T-helper 9 cell (primary cell): ENCODE results near the gene SLC12A4.

Source experiments
- DNase-seq: peaks from one replicate; pipeline ENCODE4 v3.0.0-alpha.2; 2020

Gene SLC12A4

DNA sequence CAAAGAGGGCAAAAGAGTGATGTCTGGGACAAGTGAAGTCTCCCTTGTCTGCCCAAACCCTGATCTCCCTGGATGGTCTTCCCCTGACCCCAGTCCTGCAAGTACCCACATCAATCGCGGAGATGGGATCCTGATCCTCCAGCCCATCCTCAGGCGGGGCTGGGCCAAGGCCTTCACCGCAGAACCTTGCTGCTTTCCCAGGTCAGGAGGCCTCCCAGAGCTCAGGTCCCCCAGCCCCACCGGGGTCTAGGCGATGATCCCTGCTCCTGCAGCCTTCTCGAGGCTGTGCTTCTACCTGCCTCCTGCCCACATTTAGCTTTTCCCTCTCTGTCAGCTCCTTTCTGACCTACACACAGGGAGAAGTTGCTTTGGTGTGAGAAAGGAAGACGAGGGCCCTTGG is 6.3 kb downstream of the SLC12A4 start:
- DNase-seq, result no peak

DNA sequence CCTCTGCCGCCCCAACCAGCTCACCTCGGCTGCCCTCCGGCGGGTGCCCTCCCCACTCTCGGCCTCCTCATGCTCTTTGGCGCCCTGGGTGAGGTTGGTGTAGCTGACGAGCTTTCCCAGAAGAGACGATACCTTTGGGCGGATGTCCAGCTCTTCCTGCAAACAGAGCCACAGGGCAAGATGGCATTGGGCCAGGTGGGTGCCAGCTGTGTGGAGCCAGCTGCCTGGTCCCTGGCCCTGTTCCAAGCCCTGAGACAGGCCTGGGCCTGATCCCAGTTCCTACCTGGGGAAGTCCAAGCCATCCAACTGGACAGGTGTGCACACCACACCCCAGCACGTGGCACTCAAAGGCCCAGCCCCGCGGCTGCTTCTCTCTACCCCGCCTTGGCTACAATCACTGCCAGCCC is 6.9 kb downstream of the SLC12A4 start:
- DNase-seq, result no peak

DNA sequence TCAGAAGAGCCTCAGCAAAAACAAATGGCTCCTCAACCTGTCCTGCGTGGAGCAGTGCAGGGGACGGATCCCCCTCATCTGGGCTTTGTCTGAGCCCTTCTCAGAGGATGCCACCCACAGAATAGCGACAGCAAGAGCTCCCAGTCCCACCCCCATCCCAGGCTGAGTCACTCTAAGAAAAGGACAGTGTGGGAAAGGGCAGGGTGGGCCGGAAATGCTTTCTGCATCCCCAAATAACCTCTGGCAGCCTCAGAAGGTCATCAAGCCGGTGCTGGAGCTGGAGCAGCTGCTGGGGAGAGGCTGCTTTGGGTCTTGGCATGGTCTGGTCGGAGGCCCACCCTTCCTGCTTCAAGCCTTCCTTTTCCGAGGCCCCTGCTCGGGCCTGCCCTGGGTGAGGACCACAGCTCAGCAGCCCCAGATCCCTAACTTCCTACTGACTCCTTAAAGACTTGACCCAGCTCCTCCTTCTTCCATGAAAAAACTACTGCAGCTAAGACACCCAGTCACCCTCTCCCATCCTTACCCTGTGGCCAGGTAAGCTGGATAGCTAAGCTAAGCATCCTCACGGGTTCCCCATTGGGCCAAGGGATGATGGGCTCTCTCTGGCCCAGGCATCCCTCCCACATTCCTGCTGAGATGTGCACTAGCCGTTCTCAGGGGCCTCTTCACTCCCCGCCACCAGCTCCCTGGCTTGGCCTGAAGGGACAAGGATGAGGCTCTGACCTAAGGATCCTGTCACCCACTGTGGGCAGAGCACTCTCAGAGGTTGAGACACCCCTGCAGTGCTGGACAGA is 8.7 kb downstream of the SLC12A4 start:
- no peak for DNase-seq

DNA sequence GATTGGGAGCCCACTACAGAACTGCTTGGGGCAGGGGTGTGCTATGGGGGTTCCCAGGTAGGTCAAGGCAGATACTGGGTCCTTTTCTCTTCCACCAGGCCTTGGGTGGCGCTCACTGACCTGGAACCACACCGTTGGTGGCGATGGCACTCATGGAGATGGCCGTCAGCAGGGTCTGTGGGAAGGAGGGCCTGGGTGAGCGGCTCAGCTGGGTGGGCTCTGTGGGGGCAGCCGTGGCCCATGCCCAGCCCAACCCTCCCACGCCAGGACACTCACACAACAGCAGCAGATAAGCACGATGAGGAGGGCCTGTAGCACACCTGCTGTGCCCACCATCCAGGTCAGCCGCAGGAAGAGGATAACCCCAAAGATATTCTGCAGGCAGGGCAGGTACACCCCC is 10.8 kb downstream of the SLC12A4 start:
- no peak for DNase-seq

DNA sequence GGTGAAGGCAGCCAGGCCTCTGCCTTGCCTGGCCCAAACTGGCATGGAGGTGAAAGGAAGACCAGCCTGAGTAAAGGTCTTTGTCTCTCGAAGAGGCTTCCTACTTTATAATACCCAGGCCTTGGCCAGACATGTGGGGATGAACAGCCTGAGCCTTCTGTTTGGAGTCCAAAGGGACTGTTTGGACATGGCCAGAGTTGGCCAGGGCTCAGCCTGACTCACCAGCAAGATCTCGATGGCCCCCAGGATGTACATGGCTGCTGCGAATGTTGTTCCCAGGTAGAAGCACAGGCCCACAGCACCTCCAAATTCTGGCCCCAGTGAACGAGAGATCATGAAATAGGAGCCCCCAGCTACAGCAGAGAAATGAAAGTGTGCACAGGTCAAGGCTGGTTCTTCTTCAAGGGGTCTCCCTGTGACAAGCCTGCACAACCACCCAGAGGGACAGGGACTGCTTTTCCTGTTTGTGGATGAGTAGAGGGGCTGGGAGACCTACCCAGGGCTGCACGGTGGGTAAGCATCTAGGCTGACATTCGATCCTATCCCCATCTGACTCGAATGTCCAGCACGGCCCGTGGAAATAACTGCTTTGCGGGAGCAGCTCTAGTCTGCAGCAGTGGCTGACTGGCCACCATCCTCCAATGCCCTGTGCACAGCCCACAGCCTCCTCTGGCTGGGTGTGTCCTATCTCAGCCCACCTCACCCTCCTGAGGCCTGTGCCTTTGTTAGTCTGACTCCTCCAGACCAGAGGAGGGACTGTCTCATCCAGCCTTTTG is 13.8 kb downstream of the SLC12A4 start:
- DNase-seq, result no peak

DNA sequence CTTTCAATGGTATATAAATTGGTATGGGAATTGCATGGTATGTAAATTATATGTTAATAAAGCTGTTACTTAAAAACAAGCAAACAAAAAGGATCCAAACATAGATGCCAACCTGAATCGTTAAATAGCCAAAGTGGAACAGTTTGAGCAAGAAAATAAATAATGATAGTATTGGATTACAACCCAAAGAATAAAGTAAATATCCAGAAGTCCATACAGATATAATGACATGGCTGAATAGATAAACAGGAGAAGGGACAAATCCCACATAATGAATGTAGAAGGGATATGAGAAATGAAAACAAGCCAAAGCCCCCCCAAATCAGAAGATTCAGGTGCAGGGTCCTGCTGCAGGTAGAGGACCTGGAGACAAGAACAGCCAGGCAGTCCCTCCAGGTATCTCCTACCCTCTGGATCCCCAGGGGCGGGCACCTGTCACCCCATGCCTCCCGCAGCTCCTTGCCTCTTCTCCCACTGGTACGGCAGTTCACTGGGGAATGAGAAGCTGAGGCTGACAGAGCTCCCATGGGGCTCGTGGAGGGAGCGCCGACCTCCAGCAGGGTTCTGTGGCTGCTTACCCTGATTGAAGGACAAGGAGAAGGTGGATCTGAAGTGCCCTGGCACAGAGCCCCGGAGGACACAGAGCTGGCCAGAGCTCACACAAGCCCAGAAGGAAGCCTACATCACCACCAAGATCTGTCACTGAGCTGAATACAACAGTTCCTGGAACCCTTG is 14.6 kb downstream of the SLC12A4 start:
- DNase-seq, result no peak

DNA sequence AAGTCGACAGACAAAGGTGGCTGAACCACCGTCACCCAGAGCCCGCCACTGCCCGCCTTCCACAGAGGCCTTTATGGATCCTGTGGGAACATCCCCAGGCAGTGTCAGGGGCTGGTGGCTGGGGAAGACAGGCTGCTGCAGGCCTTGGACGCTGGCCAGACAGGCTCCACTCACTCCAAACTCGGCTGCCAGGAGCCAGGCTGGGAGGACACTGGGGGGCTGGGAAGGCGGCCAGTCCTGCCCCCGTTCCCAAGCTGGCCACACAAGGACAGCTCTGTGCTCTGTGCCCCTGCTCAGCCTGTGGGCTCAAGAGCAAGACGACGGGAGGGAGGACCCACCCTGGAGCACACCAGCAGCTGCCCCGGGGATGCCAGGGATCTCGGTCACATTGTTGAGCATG is 17.0 kb downstream of the SLC12A4 start:
- no peak for DNase-seq

DNA sequence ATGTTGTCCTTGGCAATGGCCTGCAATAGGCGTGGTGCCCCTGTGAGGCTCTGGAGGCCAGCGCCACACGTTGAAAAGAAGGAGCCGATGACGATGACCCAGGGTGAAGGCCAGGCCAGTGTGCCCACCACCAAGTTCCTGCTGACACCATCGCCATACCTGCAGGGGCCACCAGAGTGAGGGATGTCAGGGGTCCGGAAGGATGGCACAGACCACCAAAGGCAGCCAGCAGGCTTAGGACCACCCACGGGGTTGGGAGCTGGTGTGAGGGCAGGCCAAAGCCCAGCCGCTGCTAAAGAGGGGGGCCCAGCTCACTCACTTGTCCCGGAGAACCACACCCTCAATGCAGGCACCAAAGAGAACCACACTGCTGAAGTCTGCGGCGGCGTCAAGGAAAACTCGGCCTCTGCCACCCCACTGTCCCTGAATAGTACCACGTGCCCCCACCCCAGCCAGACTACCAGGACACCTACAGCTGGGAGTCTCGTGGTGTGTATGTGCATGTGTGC is 18.0 kb downstream of the SLC12A4 start:
- no peak for DNase-seq

DNA sequence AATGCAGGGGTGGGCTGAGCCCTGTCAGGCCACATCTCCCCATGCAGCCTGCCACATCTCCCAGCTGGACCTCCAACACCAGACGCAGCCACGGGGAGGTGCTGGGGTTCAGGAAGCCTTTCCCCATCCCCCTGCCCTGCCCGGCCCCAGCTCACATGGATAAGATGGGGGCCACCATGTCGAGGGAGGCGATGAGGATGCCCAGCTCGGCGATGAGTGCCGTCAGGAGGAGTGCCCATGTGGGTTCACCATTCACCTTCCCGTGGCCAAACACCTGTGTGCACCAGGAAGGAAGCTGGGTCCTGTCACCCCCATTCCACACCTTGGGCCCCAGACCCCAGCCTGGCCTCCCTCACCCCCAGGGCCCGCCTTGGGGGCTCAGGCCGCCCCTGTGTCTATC is 18.8 kb downstream of the SLC12A4 start:
- no peak for DNase-seq

DNA sequence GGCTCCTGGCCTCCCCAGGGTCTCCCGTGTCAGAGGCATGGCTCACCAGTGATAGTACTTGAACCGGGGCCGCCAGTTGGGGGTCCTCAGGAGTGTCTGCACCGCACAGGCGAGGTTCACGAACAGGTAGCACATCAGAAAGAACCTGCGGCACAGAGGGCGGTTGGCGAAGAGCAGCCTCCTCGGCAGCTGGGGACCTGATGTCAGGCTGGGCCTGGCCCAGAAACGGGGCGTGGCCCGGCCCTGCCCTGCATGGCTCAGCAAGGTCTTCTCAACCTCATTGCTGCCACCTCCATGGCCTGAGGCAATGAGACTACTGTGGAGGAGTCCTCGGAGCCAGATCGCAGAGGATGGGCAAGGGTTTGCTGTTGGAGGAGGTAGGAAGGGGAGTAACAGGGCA is 20.4 kb downstream of the SLC12A4 start:
- DNase-seq, result no peak

DNA sequence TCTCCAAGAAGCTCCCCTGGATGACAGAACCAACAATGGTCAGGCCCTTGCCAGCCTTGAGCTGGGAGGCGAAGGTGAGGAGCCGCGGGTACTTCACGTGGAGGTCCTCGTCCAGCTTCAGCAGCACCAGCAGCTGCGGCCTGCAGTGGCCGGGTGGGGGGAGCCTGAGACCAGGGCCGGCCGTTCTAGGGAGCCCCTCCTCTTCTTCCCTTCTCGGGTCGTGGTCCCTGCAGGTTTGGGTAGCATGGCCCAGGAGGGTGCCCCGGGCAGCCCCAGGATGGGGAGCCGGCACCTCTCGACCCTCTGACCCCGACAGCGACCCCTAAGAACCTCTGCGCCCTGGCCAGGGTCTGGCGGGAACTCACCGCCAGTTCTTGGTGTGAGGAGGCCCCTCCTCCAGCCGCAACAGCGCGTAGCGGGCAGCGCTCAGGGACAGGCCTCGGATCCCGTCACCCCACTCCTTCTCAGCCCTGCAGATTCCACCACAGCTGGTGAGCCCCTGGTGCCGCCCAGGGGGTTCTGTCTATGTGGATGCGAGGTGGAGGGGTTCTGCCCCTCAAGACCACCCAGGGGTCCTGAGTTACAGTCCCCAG is 21.4 kb downstream of the SLC12A4 start:
- DNase-seq, result no peak

DNA sequence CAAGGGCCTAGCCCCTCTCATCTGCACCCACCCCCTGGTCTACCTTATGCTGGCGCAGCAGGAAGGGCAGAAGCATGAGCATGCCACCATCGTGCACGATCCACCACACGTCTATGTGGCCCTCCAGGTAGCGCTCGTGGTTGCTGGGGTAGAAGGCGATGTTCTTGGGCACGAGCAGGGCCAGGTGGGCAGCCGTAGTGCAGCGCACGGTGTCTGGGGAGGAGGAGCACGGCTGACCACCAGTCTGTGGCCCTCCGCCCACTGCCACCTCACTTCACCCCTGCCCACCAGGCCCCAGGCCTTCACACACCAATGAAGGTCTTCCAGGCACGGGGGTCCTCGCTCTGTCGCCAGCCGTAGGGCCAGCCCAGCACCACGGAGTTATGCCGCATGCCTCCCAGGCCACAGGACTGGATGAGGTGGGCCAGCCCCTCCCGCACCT is 22.3 kb downstream of the SLC12A4 start:
- DNase-seq, result no peak

DNA sequence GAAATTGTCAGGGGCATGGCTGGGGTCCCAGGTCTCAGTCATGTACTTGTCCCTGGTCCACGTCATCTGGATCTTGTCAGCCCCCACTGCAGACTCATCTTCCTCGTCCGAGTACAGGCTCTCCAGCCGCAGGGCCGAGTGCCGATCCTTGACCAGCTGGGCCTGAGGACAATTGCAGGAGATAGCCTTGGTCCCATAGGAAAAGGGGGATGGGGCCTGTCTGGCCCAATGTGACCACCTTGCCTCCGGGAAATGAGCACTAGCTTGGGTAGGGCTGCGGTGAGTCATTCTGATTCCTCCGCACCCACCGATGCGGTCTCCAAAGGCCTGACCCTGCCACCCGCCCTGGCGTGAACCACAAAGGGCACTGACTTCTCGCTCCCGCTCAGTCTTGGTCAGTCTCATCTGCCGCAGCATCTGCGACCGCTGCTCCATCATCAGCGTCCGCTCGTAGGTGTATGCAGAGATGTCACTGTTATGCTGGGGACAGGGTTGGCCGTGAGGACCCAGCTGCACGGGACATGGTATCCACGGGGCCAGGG is 23.0 kb downstream of the SLC12A4 start:
- DNase-seq, result no peak

DNA sequence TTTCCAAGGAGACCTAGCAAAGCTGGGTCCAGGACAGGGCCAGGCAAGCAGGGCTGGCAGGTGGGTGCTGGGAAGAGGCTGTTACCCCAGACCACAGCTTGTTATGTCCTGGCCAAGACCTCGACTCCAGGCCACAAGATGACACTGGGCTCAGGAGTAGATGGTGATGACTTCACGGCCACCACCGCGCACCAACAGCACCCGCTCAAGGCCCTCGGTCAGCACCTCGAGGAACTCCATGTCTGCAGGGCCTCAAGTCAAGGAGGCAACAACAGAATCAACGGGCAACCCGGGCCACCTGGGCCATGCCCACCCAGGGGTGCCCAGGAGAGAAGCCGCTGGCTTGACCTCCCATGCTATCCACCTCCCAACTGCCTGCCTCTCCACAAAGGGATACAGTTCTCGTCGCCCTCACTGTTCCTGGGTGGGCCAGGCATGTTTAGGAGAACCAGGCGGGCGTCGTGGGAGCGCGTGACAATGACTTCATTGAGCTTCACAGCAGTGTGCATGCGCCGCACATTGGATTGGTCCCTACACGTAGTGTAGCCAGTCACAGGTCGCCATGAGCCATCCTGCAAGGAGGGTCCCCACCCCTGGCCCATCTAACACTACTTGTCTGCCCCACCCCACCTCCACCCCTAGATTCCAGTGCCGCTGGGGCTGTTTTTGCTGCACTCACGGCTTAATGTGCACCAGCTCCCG is 23.6 kb downstream of the SLC12A4 start:
- no peak for DNase-seq

DNA sequence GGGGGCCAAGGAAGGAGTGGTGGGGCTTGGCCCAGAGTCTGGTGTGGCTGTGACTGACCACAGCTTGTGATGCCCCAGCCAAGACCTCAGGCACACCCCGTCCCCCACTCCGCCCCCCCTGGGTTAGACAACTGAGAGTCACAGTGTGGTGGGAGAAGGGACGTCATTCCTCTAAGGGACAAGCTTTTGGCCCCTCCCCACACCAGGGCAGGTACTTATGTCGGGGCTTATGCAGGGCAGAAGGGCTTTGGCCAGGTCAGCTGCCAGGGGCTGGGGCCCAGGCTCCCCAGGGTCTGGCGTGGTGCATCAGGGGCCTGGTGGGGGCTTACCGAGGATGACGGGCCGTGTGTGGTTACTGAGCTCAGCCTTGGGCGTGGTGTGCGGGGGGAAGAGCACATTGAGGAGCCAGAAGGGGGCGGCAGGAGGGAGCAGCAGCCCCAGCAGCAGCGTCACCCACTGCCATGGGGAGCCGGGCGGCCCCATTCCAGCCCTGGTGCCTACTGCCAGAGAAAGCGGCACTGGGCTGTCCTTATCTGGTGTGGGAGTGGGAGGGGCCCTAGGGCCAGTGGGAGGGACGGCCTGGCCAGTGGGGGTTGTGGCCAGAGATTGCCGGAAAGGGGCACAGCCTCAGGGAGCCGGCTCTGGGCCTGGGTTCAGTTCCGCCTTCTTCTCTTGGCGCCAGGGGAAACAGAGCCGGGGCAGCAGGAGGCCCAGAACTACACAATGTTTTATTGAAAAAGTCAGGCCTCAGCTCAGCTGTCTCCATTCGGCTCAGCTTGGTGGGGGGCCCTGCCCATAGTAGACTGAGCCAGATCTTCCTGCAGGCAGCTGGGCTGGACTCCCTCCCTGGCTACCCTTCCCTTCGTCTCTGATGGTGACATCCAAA is 24.6 kb downstream of the SLC12A4 start, which contains the start of gene LCAT:
Gene LCAT, minus strand, starts transcription at position 502 of the 886 bp plus-strand sequence. Its CDS starts 19 bp downstream, at position 483.
- DNase-seq, result no peak

DNA sequence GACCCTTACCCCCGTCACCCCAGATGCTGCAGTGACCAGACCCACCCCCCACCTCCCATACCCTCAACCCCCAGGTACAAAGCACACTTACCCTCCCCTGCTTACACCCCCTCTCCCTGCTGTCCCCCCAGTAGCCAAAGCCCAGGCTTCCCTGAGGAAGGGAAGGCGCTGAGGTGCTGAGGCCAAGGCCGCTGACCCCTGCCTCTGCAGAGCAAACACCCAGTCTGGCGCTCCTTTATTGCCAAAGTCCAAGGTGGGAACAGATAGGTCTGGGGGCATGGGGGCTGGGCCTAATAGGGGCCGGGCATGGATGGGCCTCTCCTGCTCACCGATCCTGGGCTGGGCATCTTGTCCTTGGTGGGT is 25.2 kb downstream of the SLC12A4 start:
- DNase-seq, result no peak

DNA sequence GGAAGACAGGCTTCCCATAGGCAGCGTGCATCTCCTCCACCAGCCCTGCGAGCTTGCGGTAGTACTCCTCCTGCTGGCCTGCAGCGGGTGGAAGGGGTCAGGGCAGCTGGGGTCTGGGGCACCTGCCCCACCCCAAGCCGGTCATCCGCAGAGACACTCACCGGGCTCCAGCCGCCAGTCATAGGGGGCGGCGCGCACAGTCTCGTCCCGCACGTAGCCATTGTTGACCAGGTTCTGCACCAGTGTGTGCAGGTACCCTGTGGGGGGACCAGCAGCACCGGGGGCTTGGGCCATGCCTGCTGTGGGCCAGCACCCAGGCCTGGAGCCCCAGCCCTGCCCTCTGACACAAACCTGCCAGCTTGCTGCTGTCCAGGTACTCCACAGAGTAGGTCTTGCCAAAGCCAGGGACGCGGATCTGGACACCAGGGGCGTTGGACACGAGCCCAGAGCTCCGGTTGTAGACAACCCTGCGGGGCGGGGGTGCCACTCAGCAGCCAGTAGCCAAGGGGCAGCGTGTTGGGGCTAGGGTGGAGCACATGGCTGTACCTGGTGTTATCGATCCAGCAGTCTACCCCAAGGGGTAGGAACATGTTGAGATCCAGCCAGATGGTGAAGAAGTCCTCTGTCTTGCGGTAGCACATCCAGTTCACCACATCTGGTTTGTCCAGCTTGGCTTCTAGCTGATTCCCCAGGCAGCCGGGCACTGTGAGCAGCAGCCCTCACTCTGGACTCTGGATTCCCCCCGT is 25.8 kb downstream of the SLC12A4 start:
- no peak for DNase-seq

DNA sequence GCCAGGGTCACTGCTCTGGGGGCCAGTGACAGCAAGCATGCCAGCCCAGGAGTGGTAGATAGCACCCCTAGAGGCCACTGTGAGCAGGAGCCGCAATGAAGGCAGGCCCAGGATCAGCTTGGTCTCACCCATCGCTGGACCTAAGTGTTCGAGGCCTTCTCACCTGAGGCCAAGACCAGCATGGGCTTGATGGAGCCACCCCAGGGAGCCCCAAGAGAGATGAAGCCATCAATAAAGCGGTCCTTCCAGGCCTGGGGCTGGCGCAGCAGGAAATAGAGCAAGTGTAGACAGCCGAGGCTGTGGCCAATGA is 26.3 kb downstream of the SLC12A4 start:
- DNase-seq, result no peak

DNA sequence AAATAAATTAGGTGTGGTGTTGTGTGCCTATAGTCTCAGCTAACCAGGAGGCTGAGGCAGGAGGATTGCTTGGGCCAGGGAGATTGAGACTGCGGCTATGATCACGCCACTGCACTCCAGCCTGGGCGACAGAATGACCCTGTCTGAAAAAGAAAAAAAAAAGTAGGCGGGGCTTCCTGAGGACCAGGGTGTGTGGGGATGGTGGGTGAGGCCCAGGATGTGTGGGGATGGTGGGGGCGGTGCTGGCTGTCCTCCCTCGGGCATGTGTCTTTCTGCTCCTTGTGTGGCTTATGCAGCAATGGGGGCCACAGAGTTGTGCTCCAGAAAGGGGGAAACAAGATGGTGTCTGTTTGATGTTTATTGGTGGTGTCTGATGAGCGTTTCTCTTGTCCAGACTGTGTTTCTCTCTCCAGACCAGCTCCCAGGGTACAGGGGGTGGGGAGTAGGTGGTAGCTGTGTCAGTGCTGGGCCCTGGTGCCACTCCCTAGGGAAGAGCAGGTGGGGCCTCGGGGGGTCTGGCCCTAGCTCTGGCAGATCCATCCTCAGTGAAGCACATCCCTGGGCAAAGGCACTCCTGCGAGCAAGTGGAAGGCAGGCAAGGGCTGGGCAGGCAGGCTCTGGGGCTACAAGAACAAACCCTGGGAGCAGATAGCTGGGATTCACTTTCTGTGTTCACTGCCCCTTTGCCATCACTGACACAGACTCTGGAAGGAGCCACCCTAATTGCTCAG is 26.8 kb downstream of the SLC12A4 start:
- no peak for DNase-seq
